Stimulated activated CD8-positive, alpha-beta memory T cell treated with anti-CD3 and anti-CD28 coated beads, Interleukin-7, amount 100 ng/mL, for 4 hours (primary cell): ENCODE results near the gene CD81.
"Not testable (repeated sequence)": the region's sequence is repeated elsewhere in the genome, so short reads cannot be mapped to it uniquely, and the experiment has no call there.

Experiments
- DNase-seq, 2 donors: peaks; one replicate each; pipeline ENCODE4 v3.0.0-alpha.2; 2020; ENCODE audit warnings: low read depth in 2 of 2

The CD81 gene, protein sequence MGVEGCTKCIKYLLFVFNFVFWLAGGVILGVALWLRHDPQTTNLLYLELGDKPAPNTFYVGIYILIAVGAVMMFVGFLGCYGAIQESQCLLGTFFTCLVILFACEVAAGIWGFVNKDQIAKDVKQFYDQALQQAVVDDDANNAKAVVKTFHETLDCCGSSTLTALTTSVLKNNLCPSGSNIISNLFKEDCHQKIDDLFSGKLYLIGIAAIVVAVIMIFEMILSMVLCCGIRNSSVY

GRCh38 chr11:2376751-2377451 lies at the start of gene CD81:
TSS of gene CD81 (plus strand) at chr11:2377310. CDS start at chr11:2377550, 240 bp downstream.
- DNase-seq, result peak in 1 of 2 donors; percentile 59

DNA sequence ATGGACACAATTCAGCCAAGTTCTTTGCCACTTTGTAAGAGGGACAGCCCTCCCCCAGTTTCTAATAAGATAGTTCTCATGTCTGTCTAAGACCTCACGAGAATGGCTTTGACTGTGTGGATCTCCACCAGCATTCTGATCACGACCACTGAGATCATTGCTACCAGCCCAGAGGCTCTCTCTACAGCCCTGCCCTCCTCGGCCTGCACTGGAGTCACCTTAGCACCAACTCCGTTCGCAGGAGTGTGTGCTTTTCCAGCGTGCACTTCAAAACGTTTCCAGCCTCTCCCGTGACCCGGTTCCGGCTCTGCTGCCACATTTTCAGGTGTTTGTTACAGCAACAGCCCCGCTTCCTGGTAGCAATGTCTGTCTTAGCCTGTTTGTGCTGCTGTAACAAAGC lies 49.1 kb upstream of the CD81 start:
- no peak for DNase-seq

DNA sequence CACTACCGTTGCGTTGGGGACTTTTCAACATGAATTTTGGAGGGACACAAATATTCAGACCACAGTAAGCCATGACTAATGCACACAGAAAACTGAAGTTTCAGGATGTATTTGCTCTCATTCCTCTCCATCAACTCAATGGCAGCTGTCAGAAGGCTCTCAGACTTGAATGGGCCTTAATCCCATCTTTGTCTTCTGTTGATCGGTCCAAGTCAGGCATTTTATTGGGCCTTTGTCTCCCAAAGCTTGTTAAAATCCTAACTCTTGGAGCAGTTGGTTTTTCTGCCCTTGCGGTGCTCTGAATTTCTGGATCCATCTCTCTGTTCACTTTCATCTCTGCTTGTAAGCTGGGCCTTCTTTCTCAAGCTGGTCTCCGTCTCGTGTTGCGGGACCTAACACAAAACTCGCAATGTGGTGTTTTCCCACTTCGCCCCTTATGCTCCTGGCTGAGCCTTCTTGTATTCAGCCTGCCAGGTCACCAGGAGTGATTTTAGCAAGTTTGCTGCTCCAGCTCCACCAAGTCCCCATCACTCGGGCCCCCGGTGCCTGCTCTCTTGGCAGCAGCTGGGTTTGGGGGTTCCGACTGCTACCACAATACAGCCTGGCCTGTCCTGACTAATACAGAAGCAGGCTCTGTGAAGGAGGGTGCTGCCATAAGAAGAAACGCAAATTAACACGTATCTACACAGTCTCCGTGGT lies 48.3 kb upstream of the CD81 start:
- no peak for DNase-seq

GRCh38 chr11:2329551-2329950 lies 47.6 kb upstream of the CD81 start:
- DNase-seq, result no peak

DNA sequence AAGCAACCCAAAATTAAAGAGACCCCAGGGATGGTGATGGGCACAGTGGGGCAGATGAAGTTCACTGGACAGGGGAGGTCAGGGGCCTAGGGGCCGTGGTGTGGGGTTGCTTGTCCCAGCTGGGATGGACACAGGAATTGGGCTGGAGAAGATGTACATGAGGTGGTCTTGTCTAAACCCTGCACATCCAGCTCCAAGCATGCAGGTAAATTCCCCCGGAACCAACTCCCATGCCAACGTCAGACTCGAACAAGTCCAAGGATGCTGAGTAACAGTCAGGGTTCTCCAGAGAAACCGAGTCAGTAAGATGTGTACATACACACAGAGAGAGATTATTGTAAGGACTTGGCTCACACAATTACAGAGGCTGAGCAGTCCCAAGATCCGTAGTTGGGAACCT lies 46.4 kb upstream of the CD81 start:
- no peak for DNase-seq

- DNase-seq, result no peak
Measured at GRCh38 chr11:2331404-2331803, 45.7 kb upstream of the CD81 start.

GRCh38 chr11:2332569-2332968 lies 44.5 kb upstream of the CD81 start:
- DNase-seq, result not testable (repeated sequence)

DNA sequence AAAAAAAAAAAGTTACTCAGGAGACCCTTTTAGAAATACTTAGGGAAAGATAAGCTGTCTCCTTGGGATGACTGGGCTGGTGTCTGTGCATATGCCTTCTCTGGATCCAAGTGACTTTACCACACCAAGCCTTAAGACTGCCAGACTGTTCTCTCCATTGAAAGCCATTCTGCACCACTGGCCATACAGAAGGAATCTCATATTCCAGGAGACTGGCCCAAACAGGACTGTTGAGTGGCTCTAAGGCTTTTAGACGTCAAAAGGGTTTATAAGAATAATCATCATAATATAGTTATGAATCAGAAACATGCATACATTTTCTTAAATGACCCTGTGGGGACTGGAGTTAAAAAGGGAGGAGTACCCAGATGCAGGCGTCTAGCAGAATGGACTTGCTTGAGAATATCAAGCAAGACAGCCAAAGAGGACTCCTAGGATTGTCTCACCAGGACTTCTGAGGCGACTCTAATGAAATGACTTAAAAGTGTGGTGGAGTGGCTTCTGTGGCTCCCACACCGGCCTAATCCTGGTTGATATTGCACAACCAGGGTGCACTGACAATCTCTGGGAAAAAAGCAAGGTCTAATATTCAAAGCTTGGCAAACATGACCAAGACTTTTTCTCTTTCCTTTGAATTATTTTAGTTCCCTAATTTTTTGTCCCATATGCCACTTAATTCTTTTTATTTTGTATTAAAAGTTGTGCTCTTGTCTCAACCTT lies 43.5 kb upstream of the CD81 start:
- not testable (repeated sequence) for DNase-seq

DNA sequence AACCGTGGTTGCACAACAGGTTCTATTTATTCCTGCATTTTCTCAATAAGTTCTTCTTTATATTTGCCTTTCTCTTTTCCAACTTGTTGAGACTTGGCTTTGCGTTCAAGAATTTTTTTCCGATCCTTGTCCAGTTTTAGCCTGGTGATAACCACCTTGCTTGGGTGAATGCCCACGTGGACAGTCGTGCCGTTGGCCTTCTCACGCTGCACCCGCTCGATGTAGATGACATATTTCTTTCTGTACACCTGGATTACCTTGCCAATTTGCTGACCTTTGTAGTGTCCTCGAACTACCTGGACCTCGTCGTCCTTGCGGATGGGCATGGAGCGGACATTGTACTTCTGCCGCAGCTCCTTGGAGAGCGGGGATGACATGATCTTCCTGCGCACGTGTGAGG lies 41.8 kb upstream of the CD81 start:
- DNase-seq, result not testable (repeated sequence)

DNA sequence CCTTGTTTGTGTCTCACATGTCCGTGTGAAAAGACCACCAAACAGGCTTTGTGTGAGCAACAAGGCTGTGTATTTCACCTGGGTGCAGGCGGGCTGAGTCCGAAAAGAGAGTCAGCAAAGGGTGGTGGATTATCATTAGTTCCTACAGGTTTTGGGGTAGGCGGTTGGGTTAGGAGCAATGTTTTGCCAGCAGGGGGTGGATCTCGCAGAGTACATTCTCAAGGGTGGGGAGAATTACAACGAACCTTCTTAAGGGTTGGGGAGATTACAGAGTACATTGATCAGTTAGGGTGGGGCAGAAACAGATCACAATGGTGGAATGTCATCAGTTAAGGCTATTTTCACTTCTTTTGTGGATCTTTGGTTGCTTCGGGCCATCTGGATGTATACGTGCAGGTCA lies 38.4 kb upstream of the CD81 start:
- not testable (repeated sequence) for DNase-seq

- DNase-seq, result no peak
Measured at GRCh38 chr11:2342557-2342956, 34.6 kb upstream of the CD81 start.

DNA sequence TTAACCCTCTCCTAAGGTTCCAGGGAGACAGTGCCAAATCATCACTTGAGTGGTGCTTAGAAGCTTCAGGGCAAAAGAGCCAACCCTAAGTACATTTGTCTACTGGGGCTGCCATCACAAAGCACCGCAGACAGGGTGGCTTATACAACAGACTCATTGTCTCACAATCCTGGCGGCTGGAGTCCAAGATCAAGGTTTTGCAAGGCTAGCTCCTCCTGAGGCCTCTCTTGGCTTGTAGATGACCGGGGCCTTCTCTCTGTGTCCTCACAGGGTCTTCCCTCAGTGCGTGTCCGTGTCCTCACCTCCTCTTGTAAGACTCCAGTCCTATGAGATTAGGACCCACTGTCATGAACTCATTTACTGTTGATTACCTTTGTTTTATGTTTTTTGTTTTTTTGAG lies 34.1 kb upstream of the CD81 start:
- DNase-seq, result no peak

GRCh38 chr11:2343502-2343901 lies 33.6 kb upstream of the CD81 start:
- no peak for DNase-seq

- no peak for DNase-seq
Measured at GRCh38 chr11:2345050-2345449, 32.1 kb upstream of the CD81 start.

- no peak for DNase-seq
Measured at GRCh38 chr11:2346014-2346413, 31.1 kb upstream of the CD81 start.

- DNase-seq, result no peak
Measured at GRCh38 chr11:2346586-2347307, 30.4 kb upstream of the CD81 start.

- no peak for DNase-seq
Measured at GRCh38 chr11:2347308-2347830, 29.7 kb upstream of the CD81 start.

- DNase-seq, result no peak
Measured at GRCh38 chr11:2348986-2349385, 28.1 kb upstream of the CD81 start.

- no peak for DNase-seq
Measured at GRCh38 chr11:2351701-2352100, 25.4 kb upstream of the CD81 start.

- DNase-seq, result no peak
Measured at GRCh38 chr11:2352420-2352819, 24.7 kb upstream of the CD81 start.

GRCh38 chr11:2355000-2355644 lies 22.0 kb upstream of the CD81 start:
- no peak for DNase-seq
